Activated naive CD8-positive, alpha-beta T cell treated with anti-CD3 and anti-CD28 coated beads, Interleukin-2, amount 10 ng/mL, durations not matched to agents 7 days and 5 days (primary cell): ENCODE results near the gene NGFR. TPM values are rescaled to one million over a fixed set of nuclear protein-coding genes. Genes with fewer than 3 reads are reported as not detected.

Experiments
- ATAC-seq: fragments of 150-1000 bp; cut with Tn5 transposase; one replicate; pipeline ENCODE4 v1.10.0; 2021; ENCODE audit warnings: low read depth, moderate library complexity
- POLR2A ChIA-PET: fragments of 350-600 bp; sonication (Branson Sonifier 250); formaldehyde crosslinking; loops from one replicate; lab custom pipeline; 2021; ENCODE audit warnings: antibody characterized with exemption; lab: Charles Lee
- DNase-seq: peaks from one replicate; pipeline ENCODE4 v3.0.0; 2021
- H3K27ac Mint-ChIP-seq: one replicate; pipeline ENCODE4 v1.8.0; 2022; ENCODE audit warnings: mild to moderate bottlenecking, mixed read lengths
- H3K27me3 Mint-ChIP-seq: one replicate; pipeline ENCODE4 v1.8.0; 2022; ENCODE audit warnings: mild to moderate bottlenecking, moderate library complexity, mixed read lengths
- H3K36me3 Mint-ChIP-seq: one replicate; pipeline ENCODE4 v1.8.0; 2021; ENCODE audit warnings: mild to moderate bottlenecking, mixed read lengths
- H3K4me1 Mint-ChIP-seq: one replicate; pipeline ENCODE4 v1.8.0; 2021; ENCODE audit warnings: mixed read lengths
- H3K4me3 Mint-ChIP-seq: one replicate; pipeline ENCODE4 v1.8.0; 2022; ENCODE audit warnings: mild to moderate bottlenecking, moderate library complexity, mixed read lengths
- H3K9me3 Mint-ChIP-seq: one replicate; pipeline ENCODE4 v1.8.0; 2021; ENCODE audit warnings: mixed read lengths
- total RNA-seq, 2 experiments: library from RNA; stranded (reverse); gene quantifications; one replicate each; pipeline ENCODE4 v1.2.3, GENCODE V29; 2021

Gene NGFR
- total RNA-seq, 2 experiments from 2014 or later = 0.50 TPM; not detected in 1

- DNase-seq = no peak
- no peak overlapping the region for H3K27ac Mint-ChIP-seq
- no peaks in the 10 kb centered on the region for H3K36me3 Mint-ChIP-seq
- POLR2A ChIA-PET = no interaction called here
- peaks cover 60% of the 10 kb centered on the region for H3K27me3 Mint-ChIP-seq
- peaks cover 7% of the 10 kb centered on the region for H3K9me3 Mint-ChIP-seq
- H3K4me1 Mint-ChIP-seq = no peaks in the 10 kb centered on the region
- ATAC-seq = no peak
- H3K4me3 Mint-ChIP-seq = no peak overlapping the region
These were observed 21.0 kb upstream of the NGFR start for GRCh38 chr17:49473900-49474751.

- Mint-ChIP-seq H3K4me1 (no peaks in the 10 kb centered on the region), H3K9me3 (peaks cover 7% of the 10 kb centered on the region), H3K27ac (no peak overlapping the region), H3K27me3 (peaks cover 55% of the 10 kb centered on the region), H3K36me3 (no peaks in the 10 kb centered on the region), H3K4me3 (no peak overlapping the region)
- ATAC-seq (no peak), DNase-seq (no peak)
- POLR2A ChIA-PET = interaction anchor here (0.6 kb wide), 1 partner anchor 151 kb away, joined by 5 read pairs; no protein-coding TSS in a partner anchor
These were observed 17.4 kb upstream of the NGFR start for GRCh38 chr17:49477709-49478108.

GRCh38 chr17:49480836-49481615 is 14.1 kb upstream of the NGFR start:
- no peaks in the 10 kb centered on the region for H3K4me1 Mint-ChIP-seq
- H3K9me3 Mint-ChIP-seq = peaks cover 2% of the 10 kb centered on the region
- H3K36me3 Mint-ChIP-seq = no peaks in the 10 kb centered on the region
- ATAC-seq (no peak), DNase-seq (no peak)
- POLR2A ChIA-PET = no interaction called here
- H3K27me3 Mint-ChIP-seq = peaks cover 66% of the 10 kb centered on the region
- H3K4me3 Mint-ChIP-seq = no peak overlapping the region
- no peak overlapping the region for H3K27ac Mint-ChIP-seq

- H3K36me3 Mint-ChIP-seq = no peaks in the 10 kb centered on the region
- H3K9me3 Mint-ChIP-seq = no peaks in the 10 kb centered on the region
- DNase-seq = no peak
- peaks cover 64% of the 10 kb centered on the region for H3K27me3 Mint-ChIP-seq
- no peak overlapping the region for H3K27ac Mint-ChIP-seq
- POLR2A ChIA-PET = no interaction called here
- no peak overlapping the region for H3K4me3 Mint-ChIP-seq
- no peak for ATAC-seq
- peaks cover 3% of the 10 kb centered on the region for H3K4me1 Mint-ChIP-seq
These were observed 12.8 kb upstream of the NGFR start for GRCh38 chr17:49482144-49482817.

GRCh38 chr17:49483599-49484509 is 11.2 kb upstream of the NGFR start:
- POLR2A ChIA-PET = no interaction called here
- H3K4me3 Mint-ChIP-seq = no peak overlapping the region

GRCh38 chr17:49484588-49484987 is 10.5 kb upstream of the NGFR start:
- POLR2A ChIA-PET = no interaction called here
- Mint-ChIP-seq H3K9me3 (no peaks in the 10 kb centered on the region), H3K36me3 (no peaks in the 10 kb centered on the region), H3K27ac (no peak overlapping the region), H3K27me3 (peaks cover 52% of the 10 kb centered on the region), H3K4me1 (peaks cover 3% of the 10 kb centered on the region), H3K4me3 (no peak overlapping the region)
- ATAC-seq (no peak), DNase-seq (no peak)

More at GRCh38 chr17:49483599-49484509, 11.2 kb upstream of the NGFR start:
- no peaks in the 10 kb centered on the region for H3K9me3 Mint-ChIP-seq
- no peak for ATAC-seq
- no peak overlapping the region for H3K27ac Mint-ChIP-seq
- H3K4me1 Mint-ChIP-seq = peaks cover 3% of the 10 kb centered on the region
- no peaks in the 10 kb centered on the region for H3K36me3 Mint-ChIP-seq
- DNase-seq = no peak
- H3K27me3 Mint-ChIP-seq = peaks cover 58% of the 10 kb centered on the region

- no peak for DNase-seq
- Mint-ChIP-seq H3K4me1 (peaks cover 3% of the 10 kb centered on the region), H3K4me3 (no peak overlapping the region), H3K27me3 (peaks cover 53% of the 10 kb centered on the region), H3K36me3 (no peaks in the 10 kb centered on the region), H3K9me3 (no peaks in the 10 kb centered on the region), H3K27ac (no peak overlapping the region)
- no peak for ATAC-seq
- POLR2A ChIA-PET = no interaction called here
These were observed 9.0 kb upstream of the NGFR start for GRCh38 chr17:49486012-49486641.

GRCh38 chr17:49487183-49487582 is 7.9 kb upstream of the NGFR start:
- Mint-ChIP-seq H3K27me3 (peaks cover 55% of the 10 kb centered on the region), H3K4me3 (no peak overlapping the region), H3K4me1 (peaks cover 3% of the 10 kb centered on the region), H3K9me3 (no peaks in the 10 kb centered on the region), H3K27ac (no peak overlapping the region), H3K36me3 (no peaks in the 10 kb centered on the region)
- POLR2A ChIA-PET = no interaction called here
- DNase-seq (no peak), ATAC-seq (no peak)

- H3K36me3 Mint-ChIP-seq = no peaks in the 10 kb centered on the region
- no peak overlapping the region for H3K4me3 Mint-ChIP-seq
- DNase-seq = no peak
- POLR2A ChIA-PET = no interaction called here
- H3K27me3 Mint-ChIP-seq = peaks cover 47% of the 10 kb centered on the region
- H3K9me3 Mint-ChIP-seq = no peaks in the 10 kb centered on the region
- no peak for ATAC-seq
- peaks cover 3% of the 10 kb centered on the region for H3K4me1 Mint-ChIP-seq
- H3K27ac Mint-ChIP-seq = no peak overlapping the region
These were observed 6.5 kb upstream of the NGFR start for GRCh38 chr17:49488612-49489011.

GRCh38 chr17:49489348-49489747 is 5.7 kb upstream of the NGFR start:
- Mint-ChIP-seq H3K27ac (no peak overlapping the region), H3K4me1 (peaks cover 7% of the 10 kb centered on the region), H3K36me3 (no peaks in the 10 kb centered on the region), H3K4me3 (no peak overlapping the region), H3K27me3 (peaks cover 53% of the 10 kb centered on the region), H3K9me3 (no peaks in the 10 kb centered on the region)
- POLR2A ChIA-PET = no interaction called here
- DNase-seq = no peak
- ATAC-seq = no peak

GRCh38 chr17:49490276-49490675 is 4.8 kb upstream of the NGFR start:
- POLR2A ChIA-PET = no interaction called here
- peaks cover 52% of the 10 kb centered on the region for H3K27me3 Mint-ChIP-seq
- no peaks in the 10 kb centered on the region for H3K9me3 Mint-ChIP-seq
- ATAC-seq (no peak), DNase-seq (no peak)
- peaks cover 12% of the 10 kb centered on the region for H3K4me1 Mint-ChIP-seq
- H3K27ac Mint-ChIP-seq = no peak overlapping the region
- H3K4me3 Mint-ChIP-seq = no peak overlapping the region
- H3K36me3 Mint-ChIP-seq = no peaks in the 10 kb centered on the region

- Mint-ChIP-seq H3K27ac (no peak overlapping the region), H3K4me3 (no peak overlapping the region), H3K27me3 (peaks cover 54% of the 10 kb centered on the region), H3K4me1 (peaks cover 16% of the 10 kb centered on the region), H3K36me3 (no peaks in the 10 kb centered on the region), H3K9me3 (no peaks in the 10 kb centered on the region)
- DNase-seq (no peak), ATAC-seq (no peak)
- POLR2A ChIA-PET = interaction anchor here (0.7 kb wide), 2 partner anchors 206 to 245 kb away, joined by 4 to 5 read pairs; no protein-coding TSS in a partner anchor
These were observed 3.8 kb upstream of the NGFR start for GRCh38 chr17:49491192-49491769.
